Activated CD8-positive, alpha-beta T cell treated with anti-CD3 and anti-CD28 coated beads, Interleukin-2, amount 10 ng/mL, durations not matched to agents 7 days and 5 days (primary cell): ENCODE results near the gene DRAXIN. TPM values are rescaled to one million over a fixed set of nuclear protein-coding genes. Genes with fewer than 3 reads are reported as not detected.

ENCODE experiments used
- ATAC-seq: fragments of 150-1000 bp; cut with Tn5 transposase; one replicate; pipeline ENCODE4 v1.10.0; 2021; ENCODE audit warnings: moderate library complexity
- CTCF ChIA-PET: fragments of 350-600 bp; sonication (Branson Sonifier 250); formaldehyde crosslinking; loops from one replicate; lab custom pipeline; 2021; ENCODE audit warnings: antibody characterized with exemption; lab: Charles Lee
- POLR2A ChIA-PET: fragments of 350-600 bp; sonication (Branson Sonifier 250); formaldehyde crosslinking; loops from one replicate; lab custom pipeline; 2021; ENCODE audit warnings: antibody characterized with exemption; lab: Charles Lee
- DNase-seq: peaks from one replicate; pipeline ENCODE4 v3.0.0-alpha.2; 2020
- H3K27ac Mint-ChIP-seq: one replicate; pipeline ENCODE4 v1.8.0; 2021; ENCODE audit warnings: mild to moderate bottlenecking, mixed read lengths
- H3K27me3 Mint-ChIP-seq: one replicate; pipeline ENCODE4 v1.8.0; 2021; ENCODE audit warnings: low read depth, mixed read lengths
- H3K36me3 Mint-ChIP-seq: one replicate; pipeline ENCODE4 v1.8.0; 2021; ENCODE audit warnings: low read depth, mixed read lengths
- H3K4me1 Mint-ChIP-seq: one replicate; pipeline ENCODE4 v1.8.0; 2021; ENCODE audit warnings: low read depth, mixed read lengths
- H3K4me3 Mint-ChIP-seq: one replicate; pipeline ENCODE4 v1.8.0; 2021; ENCODE audit warnings: mild to moderate bottlenecking, mixed read lengths
- H3K9me3 Mint-ChIP-seq: one replicate; pipeline ENCODE4 v1.8.0; 2022; ENCODE audit warnings: mixed read lengths; ENCODE audit not compliant: insufficient read depth
- total RNA-seq, 2 experiments: library from RNA; stranded (reverse); gene quantifications; one replicate each; pipeline ENCODE4 v1.2.3, GENCODE V29; 2021

Gene DRAXIN
- total RNA-seq, 2 experiments from 2014 or later = 7.1 to 7.7 TPM

DNA sequence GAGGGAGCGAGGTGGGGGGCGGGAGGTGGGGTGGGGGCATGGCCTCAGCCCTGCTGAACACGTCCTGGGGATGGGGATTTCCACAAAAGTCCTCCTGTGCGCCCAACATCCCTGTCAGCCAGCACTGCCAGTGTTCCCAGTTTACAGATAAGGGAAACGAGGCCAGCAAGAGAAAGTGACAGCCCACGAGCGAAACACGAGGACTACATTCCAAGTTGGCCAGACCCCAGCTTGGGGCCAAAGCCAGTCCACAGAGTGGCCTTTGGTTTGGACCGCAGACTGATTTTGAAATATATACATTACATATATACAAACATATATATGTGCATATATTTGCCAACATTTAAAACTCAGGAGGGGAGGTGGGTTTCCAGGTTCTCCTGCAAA is 42.3 kb upstream of the DRAXIN start:
- DNase-seq (no peak), ATAC-seq (no peak)
- Mint-ChIP-seq H3K4me1 (peaks cover 27% of the 10 kb centered on the region), H3K4me3 (no peak overlapping the region), H3K9me3 (no peaks in the 10 kb centered on the region), H3K27ac (no peak overlapping the region), H3K27me3 (peaks cover 2% of the 10 kb centered on the region), H3K36me3 (no peaks in the 10 kb centered on the region)
- ChIA-PET POLR2A (interaction anchor here (1.6 to 2.2 kb wide), 3 partner anchors 15 to 259 kb away, joined by 7 to 14 read pairs (median 14); partner anchors contain the start of gene FBXO6), CTCF (interaction anchor here (1.6 to 3.3 kb wide), 4 partner anchors 32 to 157 kb away, joined by 6 to 55 read pairs (median 10); partner anchors contain the start of genes CLCN6, MAD2L2 and MTHFR)

DNA sequence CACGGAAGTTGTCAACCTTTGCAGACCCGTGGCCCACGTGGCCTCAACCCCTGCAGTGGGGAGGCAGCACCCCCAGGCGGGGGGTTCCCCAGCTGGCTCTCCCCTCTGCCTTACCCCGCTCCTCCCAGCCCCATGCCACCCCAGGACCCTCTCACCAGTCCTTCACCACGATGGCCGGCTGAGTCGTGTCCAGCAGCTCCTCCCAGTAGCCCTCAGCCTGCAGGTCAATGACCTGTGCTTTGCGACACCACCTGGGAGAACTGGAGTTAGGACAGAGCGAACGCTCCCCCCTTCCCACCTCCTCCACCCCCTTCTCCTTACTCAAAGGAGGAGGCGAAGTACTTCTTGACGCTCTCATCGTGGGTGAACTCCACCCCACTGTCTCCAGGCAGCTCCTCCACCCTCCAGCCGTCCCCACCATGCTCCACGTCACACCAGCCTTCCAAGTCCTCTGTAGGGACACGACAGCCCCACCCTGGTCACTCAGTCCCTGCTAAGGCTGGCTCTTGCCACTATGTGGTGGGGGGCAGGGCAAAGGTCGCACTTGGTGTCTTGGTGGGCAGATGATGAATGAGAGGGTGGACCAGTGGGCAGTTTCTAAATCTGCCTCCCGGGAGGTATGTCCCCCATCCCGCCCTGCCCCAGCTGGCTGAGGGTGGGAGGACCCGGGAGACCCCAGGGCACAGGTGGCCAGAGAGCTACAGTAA is 41.7 kb upstream of the DRAXIN start:
- DNase-seq (no peak), ATAC-seq (no peak)
- ChIA-PET POLR2A (interaction anchor here (1.6 to 2.2 kb wide), 3 partner anchors 14 to 259 kb away, joined by 7 to 14 read pairs (median 14); partner anchors contain the start of gene FBXO6), CTCF (interaction anchor here (0.8 to 7.2 kb wide), 16 partner anchors 8 to 1154 kb away, joined by 3 to 86 read pairs (median 8); partner anchors contain the start of genes AGTRAP, CLCN6, FBXO6 and MAD2L2)
- H3K36me3 Mint-ChIP-seq = no peaks in the 10 kb centered on the region
- peak overlapping the region; percentile 52 for H3K27ac Mint-ChIP-seq
- no peaks in the 10 kb centered on the region for H3K9me3 Mint-ChIP-seq
- peak overlapping the region; percentile 36 for H3K4me3 Mint-ChIP-seq
- H3K4me1 Mint-ChIP-seq = peaks cover 28% of the 10 kb centered on the region
- peaks cover 2% of the 10 kb centered on the region for H3K27me3 Mint-ChIP-seq

DNA sequence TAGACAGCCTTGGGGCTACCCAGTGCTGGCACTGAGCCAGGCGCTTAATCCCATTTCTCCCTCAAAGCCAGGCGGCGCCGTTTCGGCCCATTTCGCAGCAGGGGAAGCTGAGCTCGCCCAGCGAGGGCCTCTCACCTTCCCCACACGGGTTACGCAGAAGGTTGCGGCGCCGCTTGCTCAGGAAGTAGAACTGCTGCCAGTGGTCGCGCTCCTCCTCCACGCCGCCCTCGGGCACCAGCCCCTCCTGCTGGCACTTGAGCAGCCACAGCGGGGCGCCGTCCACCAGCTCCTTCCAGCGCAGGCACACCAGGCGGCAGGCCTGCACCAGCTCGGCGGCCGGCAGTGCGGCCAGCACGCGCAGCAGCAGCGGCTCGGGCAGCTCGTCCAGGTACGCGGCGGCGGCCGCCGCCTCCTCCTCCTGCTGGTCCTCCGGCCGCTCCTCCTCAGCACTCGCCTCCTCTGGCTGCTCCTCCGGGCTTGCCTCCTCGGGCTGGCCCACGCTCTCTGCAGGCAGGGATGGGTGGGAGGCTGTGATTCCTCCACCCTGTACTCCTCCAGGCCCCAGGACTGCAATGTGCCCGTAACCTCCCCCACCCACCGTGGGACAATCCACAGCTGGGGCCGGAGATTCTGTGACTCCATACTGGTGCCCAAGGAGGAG is 41.0 kb upstream of the DRAXIN start:
- ChIA-PET POLR2A (interaction anchor here (0.6 to 2.2 kb wide), 4 partner anchors 14 to 258 kb away, joined by 6 to 14 read pairs (median 10); partner anchors contain the start of gene FBXO6), CTCF (interaction anchor here (0.8 to 7.2 kb wide), 18 partner anchors 8 to 1155 kb away, joined by 3 to 86 read pairs (median 7); partner anchors contain the start of genes AGTRAP, CLCN6, FBXO6 and MAD2L2)
- Mint-ChIP-seq H3K27ac (peak overlapping the region; percentile 60), H3K9me3 (no peaks in the 10 kb centered on the region), H3K36me3 (no peaks in the 10 kb centered on the region), H3K4me1 (peaks cover 30% of the 10 kb centered on the region), H3K4me3 (peak overlapping the region; percentile 72), H3K27me3 (peaks cover 2% of the 10 kb centered on the region)
- peak; percentile 74 for ATAC-seq
- peak; percentile 93 for DNase-seq

DNA sequence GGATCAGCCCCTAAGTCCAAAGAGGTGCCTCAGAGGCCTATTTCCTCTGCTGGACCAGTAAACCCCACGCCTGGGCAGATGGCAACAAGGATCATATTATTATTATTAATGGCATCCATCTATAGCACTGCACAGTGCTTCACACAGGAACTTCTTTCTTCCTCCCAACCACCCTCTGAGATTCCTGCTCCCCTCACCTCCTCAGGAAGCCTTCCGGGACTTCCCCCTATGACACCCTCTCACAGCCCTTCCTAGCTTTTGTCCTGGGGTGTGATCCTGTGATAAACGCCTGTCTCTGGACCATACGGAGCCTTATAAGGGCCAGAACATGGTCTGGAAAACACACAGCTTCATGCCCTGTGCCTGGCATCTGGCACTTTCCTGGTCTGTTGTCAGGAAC is 40.5 kb upstream of the DRAXIN start:
- Mint-ChIP-seq H3K4me1 (peaks cover 36% of the 10 kb centered on the region), H3K27me3 (peaks cover 2% of the 10 kb centered on the region), H3K27ac (peak overlapping the region; percentile 60), H3K36me3 (peaks cover 2% of the 10 kb centered on the region), H3K9me3 (no peaks in the 10 kb centered on the region), H3K4me3 (peak overlapping the region; percentile 72)
- ChIA-PET POLR2A (interaction anchor here (0.6 to 2.2 kb wide), 4 partner anchors 31 to 389 kb away, joined by 3 to 14 read pairs (median 10); partner anchors contain the start of gene MTOR), CTCF (interaction anchor here (0.9 to 7.2 kb wide), 16 partner anchors 9 to 614 kb away, joined by 3 to 86 read pairs (median 8); partner anchors contain the start of genes AGTRAP, CLCN6, FBXO6 and MAD2L2)
- ATAC-seq (no peak), DNase-seq (no peak)

DNA sequence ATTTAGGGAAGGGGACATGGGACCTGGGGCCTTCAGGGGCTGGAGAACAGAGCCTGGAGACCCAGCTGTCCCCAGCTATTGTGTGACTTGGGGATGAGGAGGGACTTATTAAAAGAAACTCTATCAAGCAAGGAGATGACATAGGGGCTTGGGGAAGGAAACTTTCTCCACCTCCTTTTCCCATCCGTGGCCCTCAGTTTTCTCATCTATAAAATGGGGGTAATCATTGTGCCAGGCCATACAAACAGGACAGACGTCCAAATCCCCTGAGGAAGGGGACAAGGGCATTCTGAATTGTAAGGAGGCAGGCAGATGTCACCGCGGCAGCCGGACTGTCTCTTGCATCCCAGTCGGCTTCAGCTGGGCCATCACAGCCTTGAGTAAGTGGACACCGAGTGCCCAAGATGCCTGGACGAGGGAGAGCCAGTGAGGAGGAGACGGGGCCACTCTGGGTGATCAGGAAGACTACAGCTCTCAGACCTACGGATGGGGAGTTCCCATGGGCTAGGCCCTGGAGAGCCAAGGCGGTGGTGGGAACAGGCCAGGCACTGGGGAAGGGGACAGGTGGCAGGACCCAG is 39.2 kb upstream of the DRAXIN start:
- ATAC-seq = no peak
- DNase-seq = no peak
- H3K4me3 Mint-ChIP-seq = no peak overlapping the region
- POLR2A ChIA-PET = interaction anchor here (1.2 to 4.2 kb wide), 4 partner anchors 12 to 257 kb away, joined by 4 to 30 read pairs (median 18); partner anchors contain the start of gene FBXO6
- peaks cover 2% of the 10 kb centered on the region for H3K27me3 Mint-ChIP-seq
- no peak overlapping the region for H3K27ac Mint-ChIP-seq
- no peaks in the 10 kb centered on the region for H3K9me3 Mint-ChIP-seq
- CTCF ChIA-PET = interaction anchor here (1.9 to 7.2 kb wide), 7 partner anchors 10 to 614 kb away, joined by 4 to 86 read pairs (median 19); partner anchors contain the start of gene FBXO6
- H3K4me1 Mint-ChIP-seq = peaks cover 39% of the 10 kb centered on the region
- H3K36me3 Mint-ChIP-seq = peaks cover 9% of the 10 kb centered on the region

DNA sequence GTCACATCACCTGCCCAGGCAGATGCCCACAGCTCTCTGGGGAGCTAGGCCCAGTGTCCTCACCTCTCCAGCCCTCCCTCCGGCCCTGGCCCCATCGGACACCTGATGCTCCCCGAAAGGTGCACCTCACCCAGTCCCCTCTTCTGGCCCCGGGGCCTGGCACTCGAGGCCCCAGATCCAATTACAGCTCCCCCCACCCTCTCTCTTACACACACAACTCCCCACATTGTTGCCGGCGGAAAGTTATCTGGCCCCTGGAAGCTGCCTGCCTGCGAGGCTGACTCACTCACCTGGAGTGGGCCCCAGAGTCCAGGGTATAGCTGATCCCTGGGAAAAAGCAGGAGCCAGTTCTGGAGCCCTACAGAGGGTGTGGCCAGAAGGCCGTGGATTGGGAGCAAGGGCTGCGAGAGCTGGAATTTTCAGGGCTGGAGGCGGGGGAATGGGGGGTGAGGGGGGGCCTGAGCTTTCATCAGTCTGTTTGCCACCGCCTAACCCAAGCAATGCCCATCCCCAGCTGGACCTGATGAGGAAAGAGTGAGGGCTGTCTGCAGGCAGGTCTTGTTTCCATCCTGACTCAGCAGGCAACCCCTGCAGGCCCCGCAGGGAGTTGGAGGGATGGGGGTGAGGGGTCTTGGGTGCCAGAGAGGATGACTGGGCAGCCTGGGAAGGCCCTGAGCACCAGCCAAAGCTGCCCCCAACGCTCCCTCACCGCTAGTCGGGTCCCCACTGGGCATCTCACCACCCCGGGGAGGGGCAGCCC is 38.2 kb upstream of the DRAXIN start:
- H3K9me3 Mint-ChIP-seq = no peaks in the 10 kb centered on the region
- no peak for ATAC-seq
- H3K4me3 Mint-ChIP-seq = peak overlapping the region; percentile 40
- DNase-seq = no peak
- ChIA-PET POLR2A (interaction anchor here (1.2 to 4.2 kb wide), 4 partner anchors 11 to 256 kb away, joined by 4 to 30 read pairs (median 18); partner anchors contain the start of gene FBXO6), CTCF (interaction anchor here (1.1 to 7.2 kb wide), 5 partner anchors 11 to 615 kb away, joined by 3 to 86 read pairs (median 19); partner anchors contain the start of gene FBXO6)
- H3K4me1 Mint-ChIP-seq = peaks cover 43% of the 10 kb centered on the region
- H3K27me3 Mint-ChIP-seq = peaks cover 2% of the 10 kb centered on the region
- peaks cover 15% of the 10 kb centered on the region for H3K36me3 Mint-ChIP-seq
- no peak overlapping the region for H3K27ac Mint-ChIP-seq

DNA sequence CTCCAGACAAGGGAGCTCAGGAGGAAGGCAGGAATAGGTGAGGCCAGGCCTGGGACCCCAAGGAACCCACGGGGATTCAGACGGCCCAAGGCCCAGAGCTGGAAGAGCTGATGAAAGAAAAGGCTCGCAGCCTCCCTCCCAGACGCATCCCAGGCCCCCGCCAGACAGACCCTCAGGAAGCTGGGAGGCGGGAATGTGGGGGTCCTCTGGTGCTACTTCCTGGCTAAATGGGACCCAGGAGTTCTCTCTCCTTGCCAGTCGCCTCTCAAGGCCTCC is 37.7 kb upstream of the DRAXIN start:
- H3K4me3 Mint-ChIP-seq = peak overlapping the region; percentile 40
- CTCF ChIA-PET = interaction anchor here (1.1 to 7.2 kb wide), 4 partner anchors 10 to 238 kb away, joined by 3 to 86 read pairs (median 22); partner anchors contain the start of gene FBXO6
- H3K4me1 Mint-ChIP-seq = peaks cover 40% of the 10 kb centered on the region
- POLR2A ChIA-PET = interaction anchor here (2.3 to 4.2 kb wide), 3 partner anchors 10 to 254 kb away, joined by 11 to 30 read pairs (median 24); partner anchors contain the start of gene FBXO6
- DNase-seq = no peak
- H3K36me3 Mint-ChIP-seq = peaks cover 18% of the 10 kb centered on the region
- peaks cover 2% of the 10 kb centered on the region for H3K27me3 Mint-ChIP-seq
- no peak overlapping the region for H3K27ac Mint-ChIP-seq
- H3K9me3 Mint-ChIP-seq = no peaks in the 10 kb centered on the region
- ATAC-seq = no peak

DNA sequence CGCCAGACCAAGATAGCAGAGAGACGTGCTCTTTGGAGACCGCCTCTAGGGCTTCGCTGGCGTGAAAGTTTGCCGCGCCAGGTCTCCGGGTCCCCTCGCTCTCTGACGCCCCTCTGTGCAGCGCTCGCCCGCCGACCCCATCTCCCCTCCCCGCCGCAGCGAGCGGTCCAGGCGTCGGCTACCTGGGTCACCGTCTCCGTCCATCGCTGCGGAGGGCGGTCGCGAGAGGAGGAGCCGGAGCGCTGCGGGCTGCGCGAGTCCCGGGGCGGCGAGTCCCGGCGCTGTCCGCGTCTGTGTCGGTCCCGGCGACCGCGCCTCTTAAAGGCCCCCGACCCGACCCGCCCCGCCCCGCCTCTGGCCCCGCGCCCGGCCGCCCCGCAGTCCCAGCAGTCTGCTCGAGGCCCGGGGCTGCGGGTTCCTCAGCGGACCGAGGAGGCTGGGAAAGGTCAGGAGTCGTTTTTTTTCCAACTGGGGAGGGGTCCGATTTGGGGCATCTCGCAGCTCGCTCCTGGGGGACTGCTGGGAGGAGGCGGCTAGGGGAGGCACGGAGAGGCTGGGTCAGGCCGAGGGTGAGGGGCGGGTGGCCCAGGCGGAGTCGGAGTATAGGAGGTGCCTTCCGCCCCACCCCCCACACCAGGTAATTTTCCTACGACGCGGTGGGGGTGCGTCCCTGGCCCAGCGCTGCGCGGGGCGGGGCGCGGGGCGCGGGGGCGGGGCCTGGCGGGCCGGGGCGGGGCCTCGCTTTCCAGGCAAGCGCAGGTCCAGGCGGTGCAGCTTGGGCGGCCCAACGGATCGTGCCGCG is 37.2 kb upstream of the DRAXIN start, which contains the start of the genes FBXO2 and FBXO44:
TSS of gene FBXO2 (minus strand) at position 293 of the 802 bp plus-strand sequence. CDS start at position 204, 89 bp downstream.
TSS of gene FBXO44 (plus strand) at position 741 of the 802 bp plus-strand sequence. CDS start 959 bp downstream, outside the sequence.
- Mint-ChIP-seq H3K9me3 (no peaks in the 10 kb centered on the region), H3K4me1 (peaks cover 40% of the 10 kb centered on the region), H3K27me3 (peaks cover 2% of the 10 kb centered on the region), H3K36me3 (peaks cover 22% of the 10 kb centered on the region), H3K4me3 (peak within 1 kb of the TSS; percentile 74), H3K27ac (no peak within 1 kb of the TSS)
- ChIA-PET POLR2A (interaction anchor here (3.0 to 4.2 kb wide), 2 partner anchors 10 to 65 kb away, joined by 11 to 30 read pairs; partner anchors contain the start of gene FBXO6), CTCF (interaction anchor here (3.9 to 7.2 kb wide), 3 partner anchors 10 to 65 kb away, joined by 19 to 86 read pairs (median 25); partner anchors contain the start of gene FBXO6)
- ATAC-seq = peak; percentile 80
- DNase-seq = peak; percentile 71

DNA sequence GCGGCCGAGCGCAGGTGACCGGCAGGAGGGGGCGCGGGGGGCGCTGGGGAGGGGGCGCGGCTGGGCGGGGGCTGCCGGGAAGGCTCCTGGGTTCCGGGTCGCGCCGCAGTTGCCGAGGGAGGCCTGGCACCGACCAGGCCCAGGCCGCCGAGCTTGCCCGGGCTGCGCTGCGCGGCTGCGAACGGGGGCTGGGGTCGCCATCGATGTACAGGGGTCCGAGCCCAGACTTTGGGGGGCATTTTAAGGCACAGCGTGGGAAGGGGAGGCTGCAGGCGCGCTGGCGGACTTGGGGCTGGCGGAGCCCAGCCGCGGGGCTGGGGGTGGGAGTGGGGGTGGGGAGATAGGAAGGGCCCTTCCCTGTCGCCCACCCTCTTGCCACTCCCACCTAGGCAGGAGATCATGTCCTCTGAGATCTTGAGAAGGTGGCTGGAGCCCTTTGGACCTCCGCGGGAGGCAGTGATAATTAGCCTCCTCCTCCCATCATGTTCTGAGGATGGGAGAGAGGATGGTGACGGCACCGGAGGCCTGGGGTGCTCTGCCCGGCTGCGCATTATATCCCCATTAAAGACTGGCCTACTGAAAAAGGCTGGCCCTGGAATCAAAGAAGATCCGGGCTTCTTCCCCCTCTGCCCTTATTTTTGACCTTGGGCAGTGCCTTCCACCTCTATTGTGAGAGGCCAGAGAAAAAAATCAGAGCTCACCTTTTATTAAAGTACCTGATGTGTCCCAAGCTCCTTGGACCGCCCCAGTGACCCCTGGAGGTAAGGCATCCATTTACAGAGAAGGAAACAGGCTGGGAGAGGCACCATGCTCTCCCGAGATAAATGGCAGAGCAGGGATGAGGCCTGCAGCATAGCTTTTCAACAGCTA is 36.3 kb upstream of the DRAXIN start:
- ChIA-PET CTCF (interaction anchor here (1.0 to 7.2 kb wide), 3 partner anchors 9 to 64 kb away, joined by 3 to 86 read pairs (median 25); partner anchors contain the start of gene FBXO6), POLR2A (interaction anchor here (3.8 to 4.2 kb wide), 2 partner anchors 9 to 253 kb away, joined by 15 to 30 read pairs; partner anchors contain the start of gene FBXO6)
- Mint-ChIP-seq H3K4me1 (peaks cover 32% of the 10 kb centered on the region), H3K9me3 (no peaks in the 10 kb centered on the region), H3K27ac (no peak overlapping the region), H3K27me3 (no peaks in the 10 kb centered on the region), H3K36me3 (peaks cover 26% of the 10 kb centered on the region), H3K4me3 (peak overlapping the region; percentile 74)
- DNase-seq (no peak), ATAC-seq (peak; percentile 39)
